Ishikawa (cell line): ENCODE measurements around the gene YJU2.

ENCODE experiments used
- CEBPB ChIP-seq: IDR thresholded peaks from 2 replicates; pipeline ENCODE4 v1.6.1; 2012
- CREB1 ChIP-seq: IDR thresholded peaks from 2 replicates; pipeline ENCODE4 v1.6.1; 2012; ENCODE audit warnings: low read depth
- EGR1 ChIP-seq: IDR thresholded peaks from 2 replicates; pipeline ENCODE4 v1.6.1; 2012
- EP300 ChIP-seq: IDR thresholded peaks from 2 replicates; pipeline ENCODE4 v1.6.1; 2012; ENCODE audit warnings: borderline replicate concordance
- FOXM1 ChIP-seq: IDR thresholded peaks from 2 replicates; pipeline ENCODE4 v1.6.1; 2012; ENCODE audit warnings: low read depth, borderline replicate concordance
- NFIC ChIP-seq: IDR thresholded peaks from 2 replicates; pipeline ENCODE4 v1.6.1; 2012
- RAD21 ChIP-seq: IDR thresholded peaks from 2 replicates; pipeline ENCODE4 v1.6.1; 2012; ENCODE audit warnings: low read depth
- TAF1 ChIP-seq: IDR thresholded peaks from 2 replicates; pipeline ENCODE4 v1.6.1; 2012; ENCODE audit warnings: low read depth, mild to moderate bottlenecking
- TCF12 ChIP-seq: IDR thresholded peaks from 2 replicates; pipeline ENCODE4 v1.6.1; 2012; ENCODE audit warnings: low read depth
- TEAD4 ChIP-seq: IDR thresholded peaks from 2 replicates; pipeline ENCODE4 v1.6.1; 2012
- YY1 ChIP-seq: IDR thresholded peaks from 2 replicates; pipeline ENCODE4 v1.6.1; 2012; ENCODE audit warnings: low read depth
- TF ChIP-seq, protein P1 (sequence below): IDR thresholded peaks from 2 replicates; pipeline ENCODE4 v1.6.1; 2012
- TF ChIP-seq, protein P2 (sequence below): IDR thresholded peaks from 2 replicates; pipeline ENCODE4 v1.6.1; 2012; ENCODE audit warnings: low read depth, mild to moderate bottlenecking
- TF ChIP-seq, protein P3 (sequence below): IDR thresholded peaks from 2 replicates; pipeline ENCODE4 v1.6.1; 2012

DNA sequence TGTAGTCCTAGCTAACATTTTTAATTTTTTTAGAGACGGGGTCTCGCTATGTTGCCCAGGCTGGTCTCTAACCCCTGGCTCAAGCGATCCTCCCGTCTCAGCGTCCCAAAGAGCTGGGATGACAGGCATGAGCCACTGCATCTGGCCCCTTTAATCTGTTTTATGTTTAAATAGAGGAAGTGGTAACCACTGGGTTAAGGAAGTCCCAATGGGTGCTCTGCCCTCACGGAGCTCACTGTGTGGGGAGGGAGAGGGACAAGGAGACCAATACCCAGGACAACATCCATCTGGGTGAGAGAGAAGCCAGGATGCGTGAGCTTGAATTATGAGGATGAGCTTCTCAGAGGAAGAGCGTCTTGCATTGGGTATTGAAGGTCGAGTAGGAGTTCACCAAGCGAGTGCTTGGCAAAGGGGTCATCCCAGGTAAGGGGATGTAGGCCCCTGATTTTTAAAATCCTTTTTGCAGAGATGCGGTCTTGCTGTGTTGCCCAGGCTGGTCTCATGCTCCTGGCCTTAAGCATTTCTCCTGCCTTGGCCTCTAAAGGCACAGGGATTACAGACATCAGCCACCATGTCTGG lies 13.8 kb downstream of the YJU2 start:
- TF ChIP-seq EP300 (no peak), YY1 (no peak), FOXM1 (no peak), TAF1 (no peak), EGR1 (no peak), RAD21 (no peak), NFIC (no peak), CREB1 (no peak), CEBPB (no peak), TCF12 (no peak), TEAD4 (no peak)
- TF ChIP-seq, protein P1, sequence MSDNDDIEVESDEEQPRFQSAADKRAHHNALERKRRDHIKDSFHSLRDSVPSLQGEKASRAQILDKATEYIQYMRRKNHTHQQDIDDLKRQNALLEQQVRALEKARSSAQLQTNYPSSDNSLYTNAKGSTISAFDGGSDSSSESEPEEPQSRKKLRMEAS, result no peak
- TF ChIP-seq, protein P2, sequence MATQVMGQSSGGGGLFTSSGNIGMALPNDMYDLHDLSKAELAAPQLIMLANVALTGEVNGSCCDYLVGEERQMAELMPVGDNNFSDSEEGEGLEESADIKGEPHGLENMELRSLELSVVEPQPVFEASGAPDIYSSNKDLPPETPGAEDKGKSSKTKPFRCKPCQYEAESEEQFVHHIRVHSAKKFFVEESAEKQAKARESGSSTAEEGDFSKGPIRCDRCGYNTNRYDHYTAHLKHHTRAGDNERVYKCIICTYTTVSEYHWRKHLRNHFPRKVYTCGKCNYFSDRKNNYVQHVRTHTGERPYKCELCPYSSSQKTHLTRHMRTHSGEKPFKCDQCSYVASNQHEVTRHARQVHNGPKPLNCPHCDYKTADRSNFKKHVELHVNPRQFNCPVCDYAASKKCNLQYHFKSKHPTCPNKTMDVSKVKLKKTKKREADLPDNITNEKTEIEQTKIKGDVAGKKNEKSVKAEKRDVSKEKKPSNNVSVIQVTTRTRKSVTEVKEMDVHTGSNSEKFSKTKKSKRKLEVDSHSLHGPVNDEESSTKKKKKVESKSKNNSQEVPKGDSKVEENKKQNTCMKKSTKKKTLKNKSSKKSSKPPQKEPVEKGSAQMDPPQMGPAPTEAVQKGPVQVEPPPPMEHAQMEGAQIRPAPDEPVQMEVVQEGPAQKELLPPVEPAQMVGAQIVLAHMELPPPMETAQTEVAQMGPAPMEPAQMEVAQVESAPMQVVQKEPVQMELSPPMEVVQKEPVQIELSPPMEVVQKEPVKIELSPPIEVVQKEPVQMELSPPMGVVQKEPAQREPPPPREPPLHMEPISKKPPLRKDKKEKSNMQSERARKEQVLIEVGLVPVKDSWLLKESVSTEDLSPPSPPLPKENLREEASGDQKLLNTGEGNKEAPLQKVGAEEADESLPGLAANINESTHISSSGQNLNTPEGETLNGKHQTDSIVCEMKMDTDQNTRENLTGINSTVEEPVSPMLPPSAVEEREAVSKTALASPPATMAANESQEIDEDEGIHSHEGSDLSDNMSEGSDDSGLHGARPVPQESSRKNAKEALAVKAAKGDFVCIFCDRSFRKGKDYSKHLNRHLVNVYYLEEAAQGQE, result no peak
- TF ChIP-seq, protein P3, sequence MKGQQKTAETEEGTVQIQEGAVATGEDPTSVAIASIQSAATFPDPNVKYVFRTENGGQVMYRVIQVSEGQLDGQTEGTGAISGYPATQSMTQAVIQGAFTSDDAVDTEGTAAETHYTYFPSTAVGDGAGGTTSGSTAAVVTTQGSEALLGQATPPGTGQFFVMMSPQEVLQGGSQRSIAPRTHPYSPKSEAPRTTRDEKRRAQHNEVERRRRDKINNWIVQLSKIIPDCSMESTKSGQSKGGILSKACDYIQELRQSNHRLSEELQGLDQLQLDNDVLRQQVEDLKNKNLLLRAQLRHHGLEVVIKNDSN, result no peak
